Measurements from ENCODE around the gene ABCC10.

DNA sequence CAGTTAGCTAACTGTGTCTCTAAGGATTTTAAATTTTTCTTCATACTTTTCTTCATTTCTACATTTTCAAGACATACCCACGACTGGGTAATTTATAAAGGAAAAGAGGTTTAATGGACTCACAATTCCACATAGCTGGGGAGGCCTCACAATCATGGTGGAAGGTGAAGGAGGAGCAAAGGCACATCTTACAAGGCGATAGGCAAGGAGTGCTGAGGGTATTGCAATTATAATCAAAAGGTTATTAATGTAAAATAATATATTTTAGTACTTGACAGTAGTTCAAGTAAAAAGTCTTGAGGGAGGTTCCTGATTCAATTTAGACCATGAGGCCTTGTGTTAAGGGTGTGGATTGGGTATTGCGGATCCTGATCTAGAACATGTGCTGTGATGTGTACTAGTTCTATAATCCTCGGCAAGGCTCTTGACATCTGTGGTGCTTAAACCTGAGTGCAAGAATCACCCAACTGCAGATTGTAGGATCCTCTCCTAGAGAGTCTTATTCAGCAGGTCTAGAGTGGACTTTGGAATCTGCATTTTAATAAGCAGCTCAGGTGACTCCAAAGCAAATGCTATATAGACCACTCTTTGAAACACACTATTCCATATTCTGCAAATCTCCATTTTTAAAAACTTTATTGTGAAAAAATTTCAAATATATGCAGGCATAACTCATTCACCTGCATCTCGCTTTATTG lies 7.2 kb upstream of the ABCC10 start:
- TF ChIP-seq, protein P1, sequence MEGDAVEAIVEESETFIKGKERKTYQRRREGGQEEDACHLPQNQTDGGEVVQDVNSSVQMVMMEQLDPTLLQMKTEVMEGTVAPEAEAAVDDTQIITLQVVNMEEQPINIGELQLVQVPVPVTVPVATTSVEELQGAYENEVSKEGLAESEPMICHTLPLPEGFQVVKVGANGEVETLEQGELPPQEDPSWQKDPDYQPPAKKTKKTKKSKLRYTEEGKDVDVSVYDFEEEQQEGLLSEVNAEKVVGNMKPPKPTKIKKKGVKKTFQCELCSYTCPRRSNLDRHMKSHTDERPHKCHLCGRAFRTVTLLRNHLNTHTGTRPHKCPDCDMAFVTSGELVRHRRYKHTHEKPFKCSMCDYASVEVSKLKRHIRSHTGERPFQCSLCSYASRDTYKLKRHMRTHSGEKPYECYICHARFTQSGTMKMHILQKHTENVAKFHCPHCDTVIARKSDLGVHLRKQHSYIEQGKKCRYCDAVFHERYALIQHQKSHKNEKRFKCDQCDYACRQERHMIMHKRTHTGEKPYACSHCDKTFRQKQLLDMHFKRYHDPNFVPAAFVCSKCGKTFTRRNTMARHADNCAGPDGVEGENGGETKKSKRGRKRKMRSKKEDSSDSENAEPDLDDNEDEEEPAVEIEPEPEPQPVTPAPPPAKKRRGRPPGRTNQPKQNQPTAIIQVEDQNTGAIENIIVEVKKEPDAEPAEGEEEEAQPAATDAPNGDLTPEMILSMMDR (conservative IDR thresholded peaks at IDR 0.05; ENCODE audit: low read length): no peak
- no peak for TF ChIP-seq EZH2phosphoT487 (IDR thresholded peaks at IDR 0.05; ENCODE audit: borderline replicate concordance)
